LHCN-M2 (cell line): ENCODE data around the gene AHI1. TPM values are rescaled to one million over a fixed set of nuclear protein-coding genes. Genes with fewer than 3 reads are reported as not detected.
"Not testable (repeated sequence)": the region's sequence is repeated elsewhere in the genome, so short reads cannot be mapped to it uniquely, and the experiment has no call there.

ENCODE experiments used
- DNase-seq: peaks from one replicate; pipeline ENCODE4 v3.0.0-alpha.2; 2012; ENCODE audit warnings: low read depth
- total RNA-seq: library from RNA; depleted of rRNA; stranded (reverse); fragments of >200 nt; gene quantifications from 2 replicates; pipeline ENCODE4 v1.2.3, GENCODE V29; 2014

Gene AHI1
- total RNA-seq, 1 experiment from 2014 or later, result 30.1 TPM

DNA sequence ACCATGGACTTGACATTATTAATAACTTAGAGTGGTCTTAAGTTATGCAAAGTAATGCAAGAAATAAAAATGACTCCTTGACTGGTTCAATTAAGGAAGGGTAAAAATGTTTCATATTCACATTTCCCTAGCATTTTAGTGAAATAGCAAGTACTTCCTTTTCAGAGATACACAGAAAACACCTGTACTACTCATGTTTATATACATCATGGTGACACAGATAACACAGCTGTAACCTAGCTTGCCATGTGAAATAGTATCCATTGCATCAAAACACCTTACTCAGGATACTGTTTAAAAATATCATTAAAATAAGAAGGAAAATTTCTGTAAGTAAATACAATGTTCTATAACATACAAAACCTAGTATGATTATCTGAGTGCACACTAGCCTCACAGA is 102.4 kb downstream of the AHI1 start:
- DNase-seq, result no peak

DNA sequence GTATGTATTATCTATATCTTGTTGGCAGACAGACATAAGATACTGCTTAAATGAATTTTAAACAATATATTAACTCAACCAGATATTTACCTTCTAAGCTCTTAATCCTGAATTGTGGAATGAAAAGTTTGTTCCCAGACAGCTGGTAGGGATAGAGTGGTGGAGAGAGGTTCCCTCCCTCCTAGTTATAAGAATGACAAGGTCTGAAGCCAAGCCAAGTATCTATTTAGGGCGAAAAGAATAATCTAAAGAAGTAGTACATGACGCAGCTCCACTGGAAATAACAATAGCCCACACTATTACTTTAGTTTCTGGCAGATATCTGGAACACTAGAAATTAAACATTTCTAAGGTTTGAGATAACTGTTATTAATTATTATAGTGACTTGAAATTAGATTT is 104.3 kb downstream of the AHI1 start:
- no peak for DNase-seq

DNA sequence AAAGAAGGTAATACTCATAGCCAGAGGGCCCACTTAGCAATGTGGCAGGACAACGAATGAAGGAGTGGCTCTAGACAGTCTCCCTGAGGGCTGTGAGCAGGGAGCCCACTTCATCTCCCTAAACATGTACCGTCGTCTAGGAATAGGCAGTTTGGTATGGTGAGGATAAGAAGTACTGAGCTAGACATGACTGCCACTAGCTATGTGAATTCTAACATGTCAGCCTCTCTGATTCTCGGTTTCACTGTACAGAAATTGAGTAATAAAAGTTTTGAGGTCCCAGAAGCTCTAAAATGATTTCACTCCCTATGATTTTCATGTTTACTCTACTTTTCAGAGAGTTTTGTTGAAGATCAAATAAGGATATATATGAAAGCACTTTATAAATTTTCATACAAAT is 107.1 kb downstream of the AHI1 start:
- no peak for DNase-seq

DNA sequence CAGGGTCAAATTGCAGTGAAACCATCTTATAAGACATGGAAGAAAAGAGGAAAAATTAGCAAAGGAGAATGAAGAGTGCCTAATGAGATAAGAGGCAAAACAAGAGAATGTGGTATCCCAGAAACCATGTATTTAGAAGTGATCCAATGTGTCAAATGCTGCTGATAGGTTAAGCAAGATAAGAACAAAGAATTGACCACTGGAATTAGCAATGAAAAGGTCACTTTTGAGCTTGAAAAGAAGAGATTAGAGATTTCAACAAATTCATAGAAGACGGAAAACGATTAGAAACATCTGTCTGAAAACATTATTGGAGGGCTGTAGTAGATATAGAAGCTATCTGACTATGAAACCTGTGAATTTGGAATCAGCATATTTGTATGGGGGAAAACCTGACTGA is 112.2 kb downstream of the AHI1 start:
- DNase-seq, result no peak

DNA sequence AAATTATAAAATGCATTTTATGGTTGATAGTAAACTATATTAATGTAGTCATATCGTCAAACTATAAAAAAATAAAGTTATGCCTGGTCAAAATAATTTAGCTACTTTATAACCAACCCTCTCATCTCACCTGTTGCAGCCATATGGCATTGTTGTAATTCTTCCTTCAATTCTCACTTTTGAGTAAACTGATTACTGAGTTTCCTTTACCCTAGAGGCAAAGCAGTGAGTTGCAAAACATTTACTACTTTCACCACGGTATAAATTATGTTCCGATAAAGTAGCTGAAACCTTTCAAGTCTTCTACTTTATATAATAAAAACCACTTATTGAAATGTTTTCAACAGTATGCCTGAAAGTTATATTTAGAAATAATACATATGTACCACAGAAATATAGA is 113.8 kb downstream of the AHI1 start:
- DNase-seq, result no peak

DNA sequence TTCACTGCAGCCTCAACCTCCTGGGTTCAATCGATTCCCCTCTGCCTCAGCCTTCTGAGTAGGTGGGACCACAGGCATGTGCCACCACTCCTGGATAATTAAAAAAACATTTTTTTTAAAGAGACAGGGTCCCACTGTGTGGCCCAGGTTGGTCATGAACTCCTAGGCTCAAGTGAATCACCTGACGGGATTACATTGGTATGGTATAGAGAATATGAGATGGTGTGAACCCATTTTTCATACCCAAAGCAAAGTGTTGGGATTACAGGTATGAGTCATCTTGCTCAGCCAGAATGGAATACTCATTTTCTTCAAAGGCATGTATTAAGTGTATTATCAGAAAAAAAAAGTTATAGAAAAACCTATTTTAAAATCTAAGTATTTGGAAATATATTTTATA is 114.2 kb downstream of the AHI1 start:
- DNase-seq, result peak; percentile 5

DNA sequence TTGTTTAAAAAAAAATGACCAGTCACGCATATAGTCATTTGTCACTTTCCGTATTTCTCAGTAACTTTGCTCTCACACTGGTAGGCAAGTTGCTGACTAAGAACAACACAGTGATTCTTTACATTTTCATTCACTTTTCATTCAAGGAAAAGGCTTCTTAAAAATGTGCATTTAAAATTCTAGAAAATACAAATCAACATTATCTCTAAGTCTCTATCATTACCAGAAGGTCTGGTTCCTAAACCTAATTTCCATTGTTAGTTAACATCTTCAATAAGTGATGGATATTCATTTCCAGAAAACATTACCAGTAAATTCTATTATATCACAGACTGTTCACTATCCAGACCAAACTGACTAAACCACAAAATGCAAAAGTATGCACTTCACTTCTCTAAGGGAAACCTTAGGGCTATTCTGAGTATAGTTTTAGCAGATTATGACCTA is 115.3 kb downstream of the AHI1 start:
- no peak for DNase-seq

DNA sequence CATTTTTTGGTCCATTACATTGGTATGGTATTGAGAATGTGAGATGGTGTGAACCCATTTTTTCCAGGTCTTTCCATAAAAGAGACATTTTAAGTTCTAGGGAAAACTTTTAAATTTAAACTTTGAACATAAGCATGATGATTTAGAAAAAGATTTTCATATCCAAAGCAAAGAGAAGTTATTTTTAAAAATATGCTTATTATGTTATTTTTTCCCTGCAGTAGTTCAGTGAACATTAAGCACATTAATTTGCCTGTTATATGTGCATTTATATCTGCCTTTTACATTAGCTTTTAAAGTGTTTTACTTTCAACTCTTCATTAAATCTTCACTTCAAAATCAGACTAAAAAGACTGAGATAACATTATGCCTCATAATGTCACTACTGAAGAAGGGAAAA is 116.7 kb downstream of the AHI1 start:
- no peak for DNase-seq

DNA sequence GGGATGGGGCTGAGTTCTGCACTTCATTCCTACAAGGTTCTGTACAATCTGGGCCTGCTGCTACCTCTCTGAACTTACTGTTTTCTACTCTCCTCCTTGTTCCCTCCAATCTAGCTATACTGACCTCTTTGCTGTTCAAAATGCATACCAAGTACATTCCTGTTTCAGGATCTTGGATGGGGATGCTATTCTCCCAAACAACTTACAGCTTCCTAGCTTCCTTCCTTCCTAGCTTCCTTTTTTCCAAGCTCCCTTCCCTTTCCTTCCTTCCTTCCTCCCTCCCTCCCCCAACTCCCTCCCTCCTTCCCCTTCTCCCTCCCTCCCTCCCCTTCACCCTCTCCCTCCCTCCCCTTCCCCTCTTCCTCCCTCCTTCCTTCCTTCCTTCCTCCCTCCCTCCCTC is 117.9 kb downstream of the AHI1 start:
- no peak for DNase-seq

DNA sequence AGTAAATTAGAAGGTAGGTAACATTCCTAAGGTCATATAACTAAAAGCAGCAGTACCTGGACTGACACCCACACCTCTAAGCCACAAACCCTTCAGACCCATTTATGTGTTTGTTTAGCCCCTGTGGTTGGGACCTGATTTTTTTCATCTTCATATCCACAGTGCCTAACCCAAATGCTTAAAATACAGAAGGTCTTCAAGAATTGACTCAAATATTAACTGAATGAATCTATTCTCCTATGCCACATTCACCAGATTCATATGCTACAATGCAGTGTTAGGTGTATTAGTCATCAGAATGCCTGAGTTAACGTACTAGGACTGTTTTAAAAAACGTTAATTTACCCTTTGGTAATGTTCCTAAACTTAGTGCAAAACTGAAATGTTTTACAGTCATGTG is 124.8 kb downstream of the AHI1 start:
- peak; percentile 15 for DNase-seq

DNA sequence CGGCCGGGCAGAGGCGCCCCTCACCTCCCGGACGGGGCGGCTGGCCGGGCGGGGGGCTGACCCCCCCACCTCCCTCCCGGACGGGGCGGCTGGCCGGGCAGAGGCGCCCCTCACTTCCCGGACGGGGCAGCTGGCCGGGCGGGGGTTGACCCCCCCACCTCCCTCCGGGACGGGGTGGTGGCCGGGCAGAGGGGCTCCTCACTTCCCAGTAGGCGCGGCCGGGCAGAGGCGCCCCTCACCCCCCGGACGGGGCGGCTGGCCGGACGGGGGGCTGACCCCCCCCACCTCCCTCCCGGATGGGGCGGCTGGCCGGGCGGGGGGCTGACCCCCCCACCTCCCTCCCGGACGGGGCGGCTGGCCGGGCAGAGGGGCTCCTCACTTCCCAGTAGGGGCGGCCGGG is 133.9 kb downstream of the AHI1 start:
- DNase-seq, result not testable (repeated sequence)

DNA sequence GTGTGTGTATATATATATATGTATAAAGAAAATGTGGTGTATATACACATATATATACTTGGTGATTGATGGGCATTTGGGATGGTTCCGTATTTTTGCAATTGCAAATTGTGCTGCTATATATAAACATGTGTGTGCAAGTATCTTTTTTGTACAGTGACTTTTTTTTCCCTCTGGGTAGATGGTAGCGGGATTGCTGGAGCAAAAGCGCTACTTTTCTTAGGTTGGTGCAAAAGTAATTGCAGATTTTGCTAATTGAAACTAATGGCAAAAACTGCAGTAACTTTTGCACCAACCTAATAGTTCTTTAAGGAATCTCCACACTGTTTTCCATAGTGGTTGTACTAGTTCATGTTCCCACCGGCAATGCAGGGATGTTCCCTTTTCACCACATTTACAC is 135.4 kb downstream of the AHI1 start:
- no peak for DNase-seq

DNA sequence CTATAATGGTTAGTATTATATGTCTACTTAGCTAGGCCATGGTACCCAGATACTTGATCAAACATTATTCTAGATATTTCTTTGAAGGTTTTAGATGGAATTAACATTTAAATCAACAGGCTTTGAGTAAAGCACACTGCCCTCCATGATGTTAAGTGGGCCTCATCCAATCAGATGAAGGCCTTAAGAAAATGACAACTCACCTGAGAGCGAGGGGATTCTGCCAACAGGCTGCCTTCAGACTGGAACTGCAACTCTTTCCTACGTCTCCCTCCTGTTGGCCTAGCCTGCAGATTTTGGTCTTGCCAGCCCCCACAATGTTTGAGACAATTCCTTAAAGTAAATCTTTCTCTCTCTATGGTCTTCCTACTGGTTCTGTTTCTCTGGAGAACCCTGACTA is 137.3 kb downstream of the AHI1 start:
- no peak for DNase-seq

DNA sequence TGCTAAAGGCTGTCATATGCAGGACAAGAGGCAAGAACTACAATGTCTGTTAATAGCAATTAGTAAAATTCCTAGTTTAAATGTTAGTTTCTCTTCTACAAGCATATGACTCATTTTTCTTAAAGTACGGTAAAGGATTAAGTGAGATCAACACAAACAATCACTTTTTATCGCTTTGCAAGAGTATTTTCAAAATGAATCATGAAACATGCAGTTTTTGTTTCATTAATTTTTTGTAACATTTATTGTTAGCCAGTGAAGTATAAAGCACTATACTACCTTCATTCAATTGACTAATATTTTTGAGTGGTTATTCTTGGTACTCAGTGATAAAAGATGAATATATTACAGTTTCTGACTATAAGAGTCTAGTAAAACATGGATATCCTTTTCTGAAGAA is 138.6 kb downstream of the AHI1 start:
- peak; percentile 65 for DNase-seq

DNA sequence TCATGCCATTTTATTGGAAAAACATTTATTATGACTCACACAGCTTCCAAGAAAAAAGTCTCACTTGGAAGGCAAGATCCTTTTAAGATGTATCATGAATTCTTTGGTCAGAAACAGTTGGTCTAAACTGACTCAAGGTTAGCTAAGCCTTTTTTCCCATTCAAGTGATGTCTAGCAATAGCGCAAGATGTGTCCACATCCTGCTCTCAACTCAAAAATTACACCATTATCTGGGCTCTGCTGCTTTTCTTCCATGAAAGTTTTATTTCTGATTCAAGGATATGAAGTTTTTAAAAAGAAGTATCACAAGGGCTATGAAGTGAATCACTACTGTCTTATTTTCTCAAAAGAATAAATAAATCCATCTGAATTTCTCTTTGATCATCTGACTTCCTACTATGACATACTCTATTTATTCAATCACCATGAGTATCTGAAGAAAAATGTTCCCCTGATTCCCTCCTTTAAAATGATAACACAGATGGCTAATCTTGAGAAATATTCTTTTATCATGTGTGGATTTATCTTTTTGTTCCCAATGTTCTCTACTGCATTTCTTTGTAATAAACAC is 139.2 kb downstream of the AHI1 start:
- peak; percentile 97 for DNase-seq

DNA sequence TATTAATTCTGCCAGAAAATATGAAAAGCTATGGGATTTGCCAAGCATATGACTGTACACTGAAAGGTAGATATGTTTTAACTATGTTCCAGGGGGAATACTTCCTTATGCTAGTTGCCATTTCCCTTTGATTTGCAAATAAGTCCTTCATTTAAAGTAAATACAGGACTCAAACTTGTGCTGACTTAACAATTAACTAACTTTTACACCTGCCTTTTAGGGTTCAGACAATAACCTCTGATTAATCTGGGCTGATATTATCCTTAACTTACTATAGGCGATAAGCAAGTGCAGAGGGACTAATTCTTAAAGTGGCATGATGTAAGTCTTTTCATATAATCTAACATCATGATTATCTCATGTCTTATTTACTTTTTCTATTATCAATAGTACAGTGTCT is 143.1 kb downstream of the AHI1 start:
- DNase-seq, result no peak

DNA sequence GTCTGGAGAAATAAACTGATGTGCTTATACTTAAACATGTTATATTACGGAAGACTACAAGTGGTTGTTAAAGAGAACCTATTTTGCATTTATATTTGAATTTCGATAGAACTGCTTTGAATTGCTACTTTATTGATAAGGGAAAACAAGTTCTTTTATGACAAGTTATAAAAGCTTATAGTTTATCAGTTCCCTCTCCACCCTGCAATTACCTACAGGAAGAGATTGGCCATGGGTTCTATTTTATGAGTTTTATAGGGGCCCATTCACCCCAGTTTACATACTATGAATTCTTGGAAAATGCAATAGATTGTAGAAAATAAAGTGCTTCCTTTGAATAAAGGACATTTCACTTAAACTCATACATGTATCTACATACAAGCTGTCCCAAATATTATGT is 144.4 kb downstream of the AHI1 start:
- DNase-seq, result no peak

DNA sequence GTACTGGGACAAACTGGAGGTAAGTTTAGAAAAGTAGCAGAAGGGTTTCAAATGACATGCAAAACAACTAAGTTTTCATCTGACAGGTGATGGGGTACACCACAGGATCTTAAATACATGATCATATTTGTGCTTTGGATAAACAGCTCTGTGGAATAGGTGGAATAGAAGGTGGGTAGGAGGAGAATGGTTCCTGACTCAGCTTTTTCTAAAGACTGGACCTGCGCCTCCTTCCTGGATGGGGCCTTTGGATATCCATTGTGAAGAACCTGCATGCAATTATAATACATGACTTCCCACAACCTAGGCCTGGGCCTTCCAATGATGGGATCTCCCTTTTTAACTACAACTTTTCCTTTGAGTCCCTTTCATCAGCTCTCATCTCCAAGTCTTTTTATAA is 145.9 kb downstream of the AHI1 start:
- DNase-seq, result no peak

DNA sequence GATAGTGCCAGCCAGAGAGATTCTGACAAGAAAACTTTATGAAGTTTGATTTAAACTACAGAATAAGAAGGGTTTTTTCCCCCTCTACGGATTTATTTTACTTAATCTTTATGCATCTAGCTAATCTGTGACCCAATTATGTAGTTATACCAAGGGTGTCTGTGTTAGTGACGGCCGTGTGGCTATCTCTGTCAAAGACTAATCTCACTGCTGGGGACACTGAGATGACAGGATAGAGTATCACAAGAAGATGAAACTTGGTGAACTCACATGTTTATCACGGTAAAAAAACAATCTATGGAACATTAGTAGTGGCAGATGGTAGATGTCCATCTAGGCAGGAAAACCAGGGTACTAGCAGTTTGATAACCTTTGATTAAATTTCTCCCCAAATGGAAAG is 149.7 kb downstream of the AHI1 start:
- no peak for DNase-seq

DNA sequence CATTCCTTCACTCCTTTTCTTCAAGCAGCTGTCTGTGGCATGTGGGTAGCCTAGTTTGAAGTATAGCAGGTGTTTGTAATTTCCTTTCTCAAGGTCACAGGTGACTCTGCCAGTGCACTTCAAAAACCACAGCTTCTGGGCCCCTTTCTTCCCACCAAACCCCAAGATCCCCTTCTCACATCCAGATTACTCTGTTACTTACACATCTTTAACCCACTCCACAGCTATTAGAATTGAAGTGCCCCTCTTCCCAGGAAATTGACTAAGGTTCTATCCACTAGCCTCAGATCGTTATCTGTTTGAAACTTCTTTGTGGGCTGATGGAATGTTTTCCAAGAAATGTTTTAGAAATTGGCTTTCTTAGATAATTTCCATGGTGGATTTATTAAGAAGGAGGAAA is 150.8 kb downstream of the AHI1 start:
- DNase-seq, result peak; percentile 10

DNA sequence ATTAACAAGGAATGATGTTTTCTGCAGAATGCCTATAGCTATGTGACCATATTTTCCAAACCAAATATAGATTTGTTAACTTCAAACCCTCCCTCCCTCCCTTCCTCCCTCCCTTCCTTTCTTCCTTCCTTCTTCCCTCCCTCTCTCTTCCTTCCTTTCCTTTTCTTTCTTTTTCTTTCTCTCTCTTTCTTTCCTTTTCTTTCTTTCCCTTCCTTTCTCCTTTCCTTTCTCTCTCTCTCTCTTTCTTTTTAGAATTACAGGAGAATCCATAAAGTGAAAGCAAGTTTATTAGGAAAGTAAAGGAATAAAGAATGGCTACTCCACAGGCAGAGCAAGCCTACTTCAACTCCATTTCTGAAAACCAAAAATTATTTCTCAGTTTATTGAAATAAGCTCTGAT is 153.0 kb downstream of the AHI1 start:
- DNase-seq, result no peak

DNA sequence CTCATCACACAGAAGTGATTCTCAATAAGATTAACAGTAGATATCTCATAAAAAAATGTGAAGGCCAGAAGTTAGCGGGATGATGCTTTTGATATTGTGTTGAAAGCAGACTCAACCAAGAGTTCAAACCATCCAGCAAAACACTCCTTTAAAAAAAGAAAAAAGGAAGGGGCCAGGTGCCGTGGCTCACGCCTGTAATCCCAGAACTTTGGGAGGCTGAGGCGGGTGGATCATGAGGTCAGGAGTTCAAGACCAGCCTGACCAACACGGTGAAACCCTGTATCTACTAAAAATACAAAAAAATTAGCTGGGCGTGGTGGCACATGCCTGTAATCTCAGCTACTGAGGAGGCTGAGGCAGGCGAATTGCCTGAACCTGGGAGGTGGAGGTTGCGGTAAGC is 157.6 kb downstream of the AHI1 start:
- DNase-seq, result not testable (repeated sequence)

DNA sequence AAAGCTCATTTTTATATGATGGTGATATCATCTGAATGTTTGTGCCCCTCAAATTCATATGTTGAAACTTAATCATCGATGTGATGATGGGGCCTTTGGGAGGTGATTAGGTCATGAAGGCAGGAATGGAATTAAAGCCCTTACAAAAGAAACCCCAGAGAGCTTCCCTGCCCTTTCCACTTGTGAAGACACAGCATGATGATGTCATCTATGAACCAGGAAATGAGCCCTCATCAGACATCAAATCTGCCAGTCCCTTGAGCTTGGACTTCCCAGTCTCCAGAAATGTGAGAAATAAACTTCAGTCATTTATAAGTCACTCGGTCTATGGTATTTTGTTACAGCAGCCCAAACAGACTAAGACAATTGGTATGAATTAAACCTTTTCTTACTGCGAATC is 163.4 kb downstream of the AHI1 start:
- peak; percentile 59 for DNase-seq

DNA sequence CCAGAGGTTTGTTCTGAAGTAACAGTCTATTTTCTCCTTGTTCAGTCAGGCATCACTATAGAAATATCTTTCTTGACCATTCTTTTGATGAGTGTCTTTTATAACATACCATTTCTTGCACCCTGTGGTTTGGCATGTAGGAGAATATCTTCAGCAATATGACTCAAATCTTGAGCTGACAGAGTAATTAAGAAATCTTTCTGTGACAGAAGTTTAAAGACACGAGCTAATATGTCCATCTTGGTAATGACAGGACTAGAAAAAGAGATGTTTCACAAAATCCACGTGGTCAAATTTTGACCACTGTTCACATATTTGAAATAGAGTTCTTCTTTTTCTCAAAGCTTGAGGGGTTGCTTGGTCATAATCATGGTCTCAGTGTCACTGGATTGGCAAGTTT is 166.5 kb downstream of the AHI1 start:
- DNase-seq, result peak; percentile 54
